HepG2 (cell line): ENCODE measurements around the gene ADGRG6. TPM values are rescaled to one million over a fixed set of nuclear protein-coding genes. Genes with fewer than 3 reads are reported as not detected.

Experiments used
- FOXK2 ChIP-seq: fragments of 450-650 bp; IDR thresholded peaks from 2 replicates; pipeline ENCODE4 v1.6.1; 2016
- FOXP1 ChIP-seq, 2 experiments: fragments of 450-650 bp in 1 of 2; IDR thresholded peaks; 2 replicates each; pipeline ENCODE4 v1.6.1; 2017 to 2018; ENCODE audit warnings: antibody characterized with exemption in 1 of 2
- KLF6 ChIP-seq: IDR thresholded peaks from 2 replicates; pipeline ENCODE4 v1.8.0; 2016; ENCODE audit warnings: missing biosample characterization, missing genetic modification reagents
- PRDM15 ChIP-seq: sonication (generic); formaldehyde crosslinking; IDR thresholded peaks from 2 replicates; pipeline ENCODE4 v1.4.0; 2020; ENCODE audit warnings: missing genetic modification reagents
- REXO4 ChIP-seq: sonication (generic); formaldehyde crosslinking; IDR thresholded peaks from 2 replicates; pipeline ENCODE4 v1.8.0; 2022; ENCODE audit warnings: missing genetic modification reagents, mild to moderate bottlenecking, borderline replicate concordance
- SMAD1 ChIP-seq: sonication (generic); formaldehyde crosslinking; IDR thresholded peaks from 2 replicates; pipeline ENCODE4 v1.4.0; 2020; ENCODE audit warnings: missing genetic modification reagents, low read depth, mild to moderate bottlenecking, borderline replicate concordance
- SMYD3 ChIP-seq: sonication (generic); formaldehyde crosslinking; IDR thresholded peaks from 2 replicates; pipeline ENCODE4 v1.8.1; 2023; ENCODE audit warnings: mild to moderate bottlenecking, missing genetic modification reagents
- SOX13 ChIP-seq, 3 experiments: fragments of 450-650 bp in 1 of 3; sonication (generic) in 1 of 3; formaldehyde crosslinking in 1 of 3; IDR thresholded peaks in 2 of 3; conservative IDR thresholded peaks in 1 of 3; 2 replicates each; pipeline versions ENCODE4 v1.5.0 to v1.6.1; 2016 to 2020; ENCODE audit warnings: antibody characterized with exemption in 1 of 3, mild to moderate bottlenecking in 1 of 3, missing compliant biosample characterization in 1 of 3, missing genetic modification reagents in 1 of 3, moderate library complexity in 1 of 3
- ZNF331 ChIP-seq: sonication (generic); formaldehyde crosslinking; IDR thresholded peaks from 2 replicates; pipeline ENCODE4 v1.4.0; 2020; ENCODE audit warnings: missing genetic modification reagents
- ZNF362 ChIP-seq: sonication (generic); formaldehyde crosslinking; IDR thresholded peaks from 2 replicates; pipeline ENCODE4 v1.4.0; 2020; ENCODE audit warnings: missing genetic modification reagents, mild to moderate bottlenecking, borderline replicate concordance
- ZNF550 ChIP-seq: sonication (generic); formaldehyde crosslinking; IDR thresholded peaks from 2 replicates; pipeline ENCODE4 v1.4.0; 2020; ENCODE audit warnings: mild to moderate bottlenecking, missing genetic modification reagents, borderline replicate concordance
- ZNF639 ChIP-seq: conservative IDR thresholded peaks from 2 replicates; pipeline ENCODE4 v1.6.1; 2018; ENCODE audit warnings: missing genetic modification reagents
- polyA plus RNA-seq, 8 experiments: library from polyadenylated mRNA; depleted of rRNA in 3 of 8; stranded (reverse) in 7 of 8; unstranded in 1 of 8; fragments of >200 nt; fragmentation: Illumina TruSeq in 4 of 8; extraction: Trizol in 4 of 8; gene quantifications; 2 replicates each; pipeline versions ENCODE4 v1.2.1 to v1.2.3, GENCODE V29; 2011 to 2016; ENCODE audit warnings: low read depth in 4 of 8, missing spikeins in 1 of 8, mixed read lengths in 1 of 8; ENCODE audit not compliant: insufficient read depth in 1 of 8
- total RNA-seq, 5 experiments: library from RNA; depleted of rRNA; stranded (reverse); fragments of >200 nt; fragmentation: Illumina TruSeq; extraction: Trizol; gene quantifications; 2 replicates each; pipeline ENCODE4 v1.2.3, GENCODE V29; 2016; ENCODE audit warnings: low read depth in 1 of 5
- TF ChIP-seq, protein P1 (sequence below): sonication (generic); formaldehyde crosslinking; IDR thresholded peaks from 2 replicates; pipeline ENCODE4 v1.4.0; 2020; ENCODE audit warnings: missing genetic modification reagents
- TF ChIP-seq, protein P2 (sequence below): sonication (generic); formaldehyde crosslinking; IDR thresholded peaks from 2 replicates; pipeline ENCODE4 v1.4.0; 2020; ENCODE audit warnings: missing genetic modification reagents, borderline replicate concordance
- TF ChIP-seq, protein P3 (sequence below): IDR thresholded peaks from 2 replicates; pipeline ENCODE4 v1.6.1; 2016

The ADGRG6 gene
- total and polyA plus RNA-seq, 2 of the 13 experiments (the other 11 are each of a cell fraction or from before 2014, with no cell fraction given): 129 to 249 TPM

GRCh38 chr6:142296975-142297604 is 4.7 kb upstream of the ADGRG6 start (continued):
- no peak for TF ChIP-seq PRDM15 (CRISPR knock-in tag)
- TF ChIP-seq, protein P1, sequence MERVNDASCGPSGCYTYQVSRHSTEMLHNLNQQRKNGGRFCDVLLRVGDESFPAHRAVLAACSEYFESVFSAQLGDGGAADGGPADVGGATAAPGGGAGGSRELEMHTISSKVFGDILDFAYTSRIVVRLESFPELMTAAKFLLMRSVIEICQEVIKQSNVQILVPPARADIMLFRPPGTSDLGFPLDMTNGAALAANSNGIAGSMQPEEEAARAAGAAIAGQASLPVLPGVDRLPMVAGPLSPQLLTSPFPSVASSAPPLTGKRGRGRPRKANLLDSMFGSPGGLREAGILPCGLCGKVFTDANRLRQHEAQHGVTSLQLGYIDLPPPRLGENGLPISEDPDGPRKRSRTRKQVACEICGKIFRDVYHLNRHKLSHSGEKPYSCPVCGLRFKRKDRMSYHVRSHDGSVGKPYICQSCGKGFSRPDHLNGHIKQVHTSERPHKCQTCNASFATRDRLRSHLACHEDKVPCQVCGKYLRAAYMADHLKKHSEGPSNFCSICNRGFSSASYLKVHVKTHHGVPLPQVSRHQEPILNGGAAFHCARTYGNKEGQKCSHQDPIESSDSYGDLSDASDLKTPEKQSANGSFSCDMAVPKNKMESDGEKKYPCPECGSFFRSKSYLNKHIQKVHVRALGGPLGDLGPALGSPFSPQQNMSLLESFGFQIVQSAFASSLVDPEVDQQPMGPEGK (CRISPR knock-in tag): peak; percentile 90
- TF ChIP-seq ZNF550 (CRISPR knock-in tag): no peak
- TF ChIP-seq ZNF331 (CRISPR knock-in tag): peak; percentile 55
- peak; percentile 22; the same call in 1 of the 2 replicates for TF ChIP-seq ZNF639 (CRISPR knock-in tag)
- TF ChIP-seq, protein P2, sequence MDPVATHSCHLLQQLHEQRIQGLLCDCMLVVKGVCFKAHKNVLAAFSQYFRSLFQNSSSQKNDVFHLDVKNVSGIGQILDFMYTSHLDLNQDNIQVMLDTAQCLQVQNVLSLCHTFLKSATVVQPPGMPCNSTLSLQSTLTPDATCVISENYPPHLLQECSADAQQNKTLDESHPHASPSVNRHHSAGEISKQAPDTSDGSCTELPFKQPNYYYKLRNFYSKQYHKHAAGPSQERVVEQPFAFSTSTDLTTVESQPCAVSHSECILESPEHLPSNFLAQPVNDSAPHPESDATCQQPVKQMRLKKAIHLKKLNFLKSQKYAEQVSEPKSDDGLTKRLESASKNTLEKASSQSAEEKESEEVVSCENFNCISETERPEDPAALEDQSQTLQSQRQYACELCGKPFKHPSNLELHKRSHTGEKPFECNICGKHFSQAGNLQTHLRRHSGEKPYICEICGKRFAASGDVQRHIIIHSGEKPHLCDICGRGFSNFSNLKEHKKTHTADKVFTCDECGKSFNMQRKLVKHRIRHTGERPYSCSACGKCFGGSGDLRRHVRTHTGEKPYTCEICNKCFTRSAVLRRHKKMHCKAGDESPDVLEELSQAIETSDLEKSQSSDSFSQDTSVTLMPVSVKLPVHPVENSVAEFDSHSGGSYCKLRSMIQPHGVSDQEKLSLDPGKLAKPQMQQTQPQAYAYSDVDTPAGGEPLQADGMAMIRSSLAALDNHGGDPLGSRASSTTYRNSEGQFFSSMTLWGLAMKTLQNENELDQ: no peak
- peak; percentile 21; the same call in 1 of the 2 replicates for TF ChIP-seq SMYD3 (CRISPR knock-in tag)
- TF ChIP-seq FOXP1 (IDR thresholded peaks at IDR 0.05): no peak; the same call in 1 of the 2 replicates
- peak; percentile 70 for TF ChIP-seq FOXP1 (CRISPR knock-in tag; IDR thresholded peaks at IDR 0.05)
- TF ChIP-seq REXO4 (CRISPR knock-in tag): no peak
- 0 out of 2 replicates have a peak, but pooled peaks have one; percentile 30 for TF ChIP-seq KLF6 (CRISPR knock-in tag)
- TF ChIP-seq, protein P3, sequence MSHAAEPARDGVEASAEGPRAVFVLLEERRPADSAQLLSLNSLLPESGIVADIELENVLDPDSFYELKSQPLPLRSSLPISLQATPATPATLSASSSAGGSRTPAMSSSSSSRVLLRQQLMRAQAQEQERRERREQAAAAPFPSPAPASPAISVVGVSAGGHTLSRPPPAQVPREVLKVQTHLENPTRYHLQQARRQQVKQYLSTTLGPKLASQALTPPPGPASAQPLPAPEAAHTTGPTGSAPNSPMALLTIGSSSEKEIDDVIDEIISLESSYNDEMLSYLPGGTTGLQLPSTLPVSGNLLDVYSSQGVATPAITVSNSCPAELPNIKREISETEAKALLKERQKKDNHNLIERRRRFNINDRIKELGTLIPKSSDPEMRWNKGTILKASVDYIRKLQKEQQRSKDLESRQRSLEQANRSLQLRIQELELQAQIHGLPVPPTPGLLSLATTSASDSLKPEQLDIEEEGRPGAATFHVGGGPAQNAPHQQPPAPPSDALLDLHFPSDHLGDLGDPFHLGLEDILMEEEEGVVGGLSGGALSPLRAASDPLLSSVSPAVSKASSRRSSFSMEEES (CRISPR knock-in tag): peak; percentile 50; the same call in 1 of the 2 replicates
- peak; percentile 72 for TF ChIP-seq SOX13 (IDR thresholded peaks at IDR 0.05)
- TF ChIP-seq SOX13 (CRISPR knock-in tag; conservative IDR thresholded peaks at IDR 0.05 in 1 of 2, IDR thresholded peaks at IDR 0.05 in 1 of 2): peak in 1 of 2 experiments; percentile 73; a peak in 2 of 4 replicates
- TF ChIP-seq SMAD1 (CRISPR knock-in tag): no peak
- TF ChIP-seq ZNF362 (CRISPR knock-in tag): no peak
- no peak for TF ChIP-seq FOXK2
